GM12892 (cell line): ENCODE measurements around the gene KCTD14.
"Not testable (repeated sequence)": the region's sequence is repeated elsewhere in the genome, so short reads cannot be mapped to it uniquely, and the experiment has no call there.

Experiments
- POLR2A ChIP-seq: IDR thresholded peaks from 2 replicates; pipeline ENCODE4 v1.6.1; 2011; ENCODE audit warnings: low read depth, low read length, control low read depth
- POLR2AphosphoS5 ChIP-seq: IDR thresholded peaks from 2 replicates; pipeline ENCODE4 v1.6.1; 2011; ENCODE audit warnings: low read depth, low read length, control low read depth
- TAF1 ChIP-seq: IDR thresholded peaks from 2 replicates; pipeline ENCODE4 v1.6.1; 2011; ENCODE audit warnings: low read depth, mild to moderate bottlenecking, control low read depth, low read length, borderline replicate concordance

DNA sequence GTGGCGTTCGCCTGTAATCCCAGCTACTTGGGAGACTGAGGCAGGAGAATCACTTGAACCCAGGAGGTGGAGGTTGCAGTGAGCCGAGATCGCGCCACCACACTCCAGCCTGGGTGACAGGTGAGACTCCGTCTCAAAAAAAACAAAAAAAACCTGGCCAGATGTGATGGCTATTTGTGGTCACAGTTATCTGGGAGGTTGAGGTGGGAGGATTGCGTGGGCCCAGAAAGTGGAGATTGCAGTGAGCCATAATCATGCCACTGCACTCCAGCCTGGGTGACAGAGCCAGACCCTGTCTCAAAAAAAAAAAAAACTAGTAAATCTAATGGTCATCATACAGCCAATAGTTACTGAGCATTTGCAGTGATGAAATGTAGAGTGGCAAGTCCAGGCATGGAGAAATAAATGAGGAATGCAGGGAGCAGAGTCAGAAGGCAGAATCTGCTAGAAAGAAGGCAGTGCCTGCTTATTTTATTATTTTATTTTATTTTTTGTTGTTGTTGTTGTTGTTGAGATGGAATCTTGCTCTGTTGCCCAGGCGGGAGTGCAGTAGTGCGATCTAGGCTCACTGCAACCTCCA, 36.8 kb upstream of the KCTD14 start:
- not testable (repeated sequence) for TF ChIP-seq POLR2A, POLR2AphosphoS5, TAF1
